HEK293 (cell line): ENCODE data around the gene PTPRJ.

ENCODE experiments used
- CTCF ChIA-PET: fragments of 350-600 bp; formaldehyde crosslinking; extraction: SDS; loops from one replicate; lab custom pipeline; 2021; ENCODE audit warnings: antibody characterized with exemption; lab: Yijun Ruan, JAX
- POLR2A ChIA-PET: fragments of 300-600 bp; formaldehyde crosslinking; extraction: SDS; loops from one replicate; lab custom pipeline; 2020; ENCODE audit warnings: antibody characterized with exemption, inconsistent platforms; lab: Yijun Ruan, JAX
- H3K27ac ChIP-seq: fragments of 200-500 bp; sonication (Bioruptor generic); 2 replicates; pipeline ENCODE4 v1.5.1; 2014; ENCODE audit warnings: low read depth, low read length, control low read depth, inconsistent platforms; ENCODE audit errors: extremely low read depth
- H3K36me3 ChIP-seq, 2 experiments: fragments of 200-500 bp in 1 of 2; sonication (Bioruptor generic) in 1 of 2; 1 replicate in 1 of 2; 2 replicates in 1 of 2; pipeline ENCODE4 v1.5.1; 2014 to 2017; ENCODE audit warnings: inconsistent platforms in 2 of 2, low read length in 2 of 2; ENCODE audit not compliant: control insufficient read depth in 2 of 2, insufficient read depth in 1 of 2
- H3K4me1 ChIP-seq: fragments of 200-500 bp; sonication (Bioruptor generic); 2 replicates; pipeline ENCODE4 v1.5.1; 2014; ENCODE audit warnings: mild to moderate bottlenecking, low read length, inconsistent platforms; ENCODE audit not compliant: control insufficient read depth, insufficient read depth
- H3K4me3 ChIP-seq: 2 replicates; pipeline ENCODE4 v1.5.1; 2011; ENCODE audit warnings: low read depth, mild to moderate bottlenecking, control low read depth, low read length, moderate library complexity
- H3K9me3 ChIP-seq: fragments of 200-500 bp; sonication (Bioruptor generic); 2 replicates; pipeline ENCODE4 v1.5.1; 2014; ENCODE audit warnings: low read depth, low read length, inconsistent platforms; ENCODE audit not compliant: control insufficient read depth, insufficient read depth
- ATF2 ChIP-seq: fragments of 450-650 bp; formaldehyde crosslinking; IDR thresholded peaks from 2 replicates; pipeline ENCODE4 v1.5.1; 2016; ENCODE audit warnings: missing biosample characterization, missing genetic modification characterization, low read depth
- FEZF1 ChIP-seq: fragments of 450-650 bp; formaldehyde crosslinking; IDR thresholded peaks from 2 replicates; pipeline ENCODE4 v1.5.1; 2016; ENCODE audit warnings: missing biosample characterization, missing genetic modification characterization
- HOXA7 ChIP-seq: sonication (generic); formaldehyde crosslinking; IDR thresholded peaks from 2 replicates; pipeline ENCODE4 v1.8.1; 2022; ENCODE audit warnings: missing genetic modification reagents, borderline replicate concordance
- OSR2 ChIP-seq: fragments of 450-650 bp; formaldehyde crosslinking; IDR thresholded peaks from 2 replicates; pipeline ENCODE4 v1.5.1; 2016; ENCODE audit warnings: missing biosample characterization, missing genetic modification characterization
- OVOL3 ChIP-seq: fragments of 450-650 bp; formaldehyde crosslinking; IDR thresholded peaks from 2 replicates; pipeline ENCODE4 v1.5.1; 2016; ENCODE audit warnings: missing biosample characterization, missing genetic modification characterization
- PRDM6 ChIP-seq: fragments of 450-650 bp; formaldehyde crosslinking; IDR thresholded peaks from 2 replicates; pipeline ENCODE4 v1.5.1; 2017; ENCODE audit warnings: missing biosample characterization, missing genetic modification characterization
- REST ChIP-seq: fragments of 450-650 bp; formaldehyde crosslinking; IDR thresholded peaks from 2 replicates; pipeline ENCODE4 v1.5.1; 2016; ENCODE audit warnings: missing biosample characterization, missing genetic modification characterization
- SALL2 ChIP-seq: fragments of 450-650 bp; formaldehyde crosslinking; IDR thresholded peaks from 2 replicates; pipeline ENCODE4 v1.5.0; 2017; ENCODE audit warnings: missing biosample characterization, mild to moderate bottlenecking, missing genetic modification characterization, borderline replicate concordance
- SETDB1 ChIP-seq: IDR thresholded peaks from one replicate; pipeline ENCODE4 v1.6.1; 2017; ENCODE audit warnings: mild to moderate bottlenecking, low read length, moderate library complexity, mixed read lengths; ENCODE audit not compliant: insufficient read length
- SP7 ChIP-seq: fragments of 450-650 bp; formaldehyde crosslinking; IDR thresholded peaks from 2 replicates; pipeline ENCODE4 v1.5.1; 2016; ENCODE audit warnings: missing biosample characterization, missing genetic modification characterization
- ZBTB7A ChIP-seq: fragments of 450-650 bp; formaldehyde crosslinking; IDR thresholded peaks from 2 replicates; pipeline ENCODE4 v1.5.1; 2016; ENCODE audit warnings: low read depth, missing biosample characterization, missing genetic modification characterization
- ZNF148 ChIP-seq: fragments of 450-650 bp; formaldehyde crosslinking; IDR thresholded peaks from 2 replicates; pipeline ENCODE4 v1.5.0; 2017; ENCODE audit warnings: missing biosample characterization, missing genetic modification characterization, borderline replicate concordance
- ZNF175 ChIP-seq: fragments of 450-650 bp; formaldehyde crosslinking; IDR thresholded peaks from 2 replicates; pipeline ENCODE4 v1.5.1; 2016; ENCODE audit warnings: missing biosample characterization, missing genetic modification characterization
- ZNF26 ChIP-seq: fragments of 450-650 bp; formaldehyde crosslinking; IDR thresholded peaks from 2 replicates; pipeline ENCODE4 v1.5.1; 2016; ENCODE audit warnings: missing biosample characterization, missing genetic modification characterization
- ZNF335 ChIP-seq: fragments of 450-650 bp; formaldehyde crosslinking; conservative IDR thresholded peaks from 2 replicates; pipeline ENCODE4 v1.5.1; 2016; ENCODE audit warnings: missing biosample characterization, missing genetic modification characterization
- ZNF362 ChIP-seq: fragments of 450-650 bp; formaldehyde crosslinking; IDR thresholded peaks from 2 replicates; pipeline ENCODE4 v1.5.1; 2016; ENCODE audit warnings: missing biosample characterization, missing genetic modification characterization
- ZNF654 ChIP-seq: fragments of 450-650 bp; formaldehyde crosslinking; IDR thresholded peaks from 2 replicates; pipeline ENCODE4 v1.5.1; 2016; ENCODE audit warnings: low read depth, missing biosample characterization, missing genetic modification characterization
- ZNF677 ChIP-seq: fragments of 450-650 bp; IDR thresholded peaks from 2 replicates; pipeline ENCODE4 v1.5.0; 2018; ENCODE audit warnings: missing biosample characterization, mild to moderate bottlenecking, missing genetic modification characterization, moderate library complexity
- ZNF701 ChIP-seq: fragments of 450-650 bp; formaldehyde crosslinking; IDR thresholded peaks from 2 replicates; pipeline ENCODE4 v1.5.1; 2016; ENCODE audit warnings: missing biosample characterization, missing genetic modification characterization
- ZNF747 ChIP-seq: fragments of 450-650 bp; formaldehyde crosslinking; IDR thresholded peaks from 2 replicates; pipeline ENCODE4 v1.5.1; 2016; ENCODE audit warnings: missing biosample characterization, missing genetic modification characterization
- ZNF768 ChIP-seq: fragments of 450-650 bp; formaldehyde crosslinking; IDR thresholded peaks from 2 replicates; pipeline ENCODE4 v1.5.1; 2018; ENCODE audit warnings: missing biosample characterization, mild to moderate bottlenecking, missing genetic modification characterization

Gene PTPRJ

GRCh38 chr11:47983464-47984397 lies 3.4 kb downstream of the PTPRJ start:
- H3K27ac ChIP-seq: peak overlapping the region; percentile 20; the same call in 1 of the 2 replicates
- H3K9me3 ChIP-seq: no peaks in the 10 kb centered on the region
- H3K4me3 ChIP-seq: no peak overlapping the region
- H3K36me3 ChIP-seq: no peaks in the 10 kb centered on the region
- CTCF ChIA-PET: interaction anchor here (0.5 to 1.5 kb wide), 3 partner anchors 10 to 126 kb away, joined by 3 to 4 read pairs (median 3); no protein-coding TSS in a partner anchor
- TF ChIP-seq ZNF26 (no peak), ATF2 (tag by site-specific recombination) (no peak), ZNF335 (0 out of 2 replicates have a peak, but pooled peaks have one; percentile 6), OVOL3 (tag by site-specific recombination) (no peak), SALL2 (tag by site-specific recombination) (no peak), ZNF148 (tag by site-specific recombination) (no peak), ZNF654 (tag by site-specific recombination) (peak; percentile 2; the same call in 1 of the 2 replicates), PRDM6 (tag by site-specific recombination) (peak; percentile 87), FEZF1 (tag by site-specific recombination) (peak; percentile 51)
- POLR2A ChIA-PET: no interaction called here
- peaks cover 8% of the 10 kb centered on the region for H3K4me1 ChIP-seq

- POLR2A ChIA-PET: no interaction called here
- Histone ChIP-seq H3K36me3 (no peaks in the 10 kb centered on the region), H3K4me1 (peaks cover 8% of the 10 kb centered on the region), H3K9me3 (no peaks in the 10 kb centered on the region), H3K27ac (no peak overlapping the region), H3K4me3 (no peak overlapping the region)
- CTCF ChIA-PET: no interaction called here
- TF ChIP-seq SP7: no peak
- no peak for TF ChIP-seq ZNF701
- TF ChIP-seq ZNF768 (tag by site-specific recombination): no peak
- TF ChIP-seq SETDB1: no peak
- TF ChIP-seq REST: no peak
- no peak for TF ChIP-seq HOXA7 (CRISPR knock-in tag)
- TF ChIP-seq ZNF362 (tag by site-specific recombination): no peak
- TF ChIP-seq OVOL3 (tag by site-specific recombination): no peak
- no peak for TF ChIP-seq ZBTB7A (tag by site-specific recombination)
- no peak for TF ChIP-seq ZNF175
- TF ChIP-seq ZNF677 (tag by site-specific recombination): no peak
- TF ChIP-seq OSR2: no peak
- TF ChIP-seq ZNF747: no peak
These were observed 5.9 kb downstream of the PTPRJ start for GRCh38 chr11:47986219-47986618.
